Measurements from ENCODE around the gene FAM219A.
A peak's percentile ranks its signal among the peaks of the same experiment; 100 is the strongest.

Gene FAM219A

GRCh38 chr9:34458013-34458958 is at the start of gene FAM219A, which contains the start of gene DNAI1:
FAM219A (minus strand) TSS chr9:34458570; CDS start chr9:34458263, 307 bp downstream.
DNAI1 (plus strand) TSS chr9:34458805; CDS start chr9:34459006, 201 bp downstream.
- peak; percentile 98 for DNase-seq

- DNase-seq, result no peak
Measured at GRCh38 chr9:34507966-34508365, 49.6 kb upstream of the FAM219A start.

- no peak for DNase-seq
Measured at GRCh38 chr9:34507556-34507955, 49.2 kb upstream of the FAM219A start.

GRCh38 chr9:34506623-34507022 is 48.3 kb upstream of the FAM219A start:
- DNase-seq, result no peak

- no peak for DNase-seq
Measured at GRCh38 chr9:34505370-34506120, 47.2 kb upstream of the FAM219A start.

GRCh38 chr9:34503406-34503805 is 45.0 kb upstream of the FAM219A start:
- DNase-seq, result no peak

GRCh38 chr9:34502891-34503290 is 44.5 kb upstream of the FAM219A start:
- no peak for DNase-seq

- no peak for DNase-seq
Measured at GRCh38 chr9:34502471-34502870, 44.1 kb upstream of the FAM219A start.

- no peak for DNase-seq
Measured at GRCh38 chr9:34501889-34502425, 43.6 kb upstream of the FAM219A start.

GRCh38 chr9:34501372-34501771 is 43.0 kb upstream of the FAM219A start:
- DNase-seq, result no peak

GRCh38 chr9:34500623-34501267 is 42.4 kb upstream of the FAM219A start:
- DNase-seq, result peak; percentile 71

GRCh38 chr9:34499076-34499475 is 40.7 kb upstream of the FAM219A start:
- no peak for DNase-seq

- DNase-seq, result no peak
Measured at GRCh38 chr9:34498553-34498952, 40.2 kb upstream of the FAM219A start.

- DNase-seq, result no peak
Measured at GRCh38 chr9:34496149-34496712, 37.9 kb upstream of the FAM219A start.

- DNase-seq, result peak; percentile 7
Measured at GRCh38 chr9:34493972-34494535, 35.7 kb upstream of the FAM219A start.

- DNase-seq, result peak; percentile 19
Measured at GRCh38 chr9:34492051-34492450, 33.7 kb upstream of the FAM219A start.

- DNase-seq, result no peak
Measured at GRCh38 chr9:34491596-34491995, 33.2 kb upstream of the FAM219A start.

- no peak for DNase-seq
Measured at GRCh38 chr9:34490760-34491159, 32.4 kb upstream of the FAM219A start.

- no peak for DNase-seq
Measured at GRCh38 chr9:34490360-34490759, 32.0 kb upstream of the FAM219A start.

GRCh38 chr9:34486572-34486971 is 28.2 kb upstream of the FAM219A start:
- DNase-seq, result no peak

- DNase-seq, result no peak
Measured at GRCh38 chr9:34485822-34486221, 27.5 kb upstream of the FAM219A start.

GRCh38 chr9:34484678-34485077 is 26.3 kb upstream of the FAM219A start:
- DNase-seq, result peak; percentile 18
